ENCODE measurements around the gene SLC15A1. TPM values are rescaled to one million over a fixed set of nuclear protein-coding genes. Genes with fewer than 3 reads are reported as not detected.
A peak's percentile ranks its signal among the peaks of the same experiment; 100 is the strongest.
"Not testable (repeated sequence)": the region's sequence is repeated elsewhere in the genome, so short reads cannot be mapped to it uniquely, and the experiment has no call there.

SLC15A1 gene
- total RNA-seq, 2 donors from 2014 or later = not detected

GRCh38 chr13:98664510-98664909, 88.0 kb downstream of the SLC15A1 start:
- no peaks in the 10 kb centered on the region for H3K9me3 Mint-ChIP-seq
- H3K36me3 Mint-ChIP-seq = no peaks in the 10 kb centered on the region
- ATAC-seq = no peak
- peak overlapping the region; percentile 6 to 73 for H3K27ac Mint-ChIP-seq
- DNase-seq (ENCODE audit: low spot score in 2 of 2) = no peak

GRCh38 chr13:98664047-98664446, 88.4 kb downstream of the SLC15A1 start:
- Mint-ChIP-seq H3K9me3 (no peaks in the 10 kb centered on the region), H3K36me3 (no peaks in the 10 kb centered on the region), H3K27ac (peak overlapping the region in 1 of 2 donors; percentile 73)
- ATAC-seq (peak; percentile 99 to 100), DNase-seq (ENCODE audit: low spot score in 2 of 2) (peak; percentile 67 to 73)

- no peaks in the 10 kb centered on the region for H3K36me3 Mint-ChIP-seq
- H3K27ac Mint-ChIP-seq = no peak overlapping the region
- no peaks in the 10 kb centered on the region for H3K9me3 Mint-ChIP-seq
- DNase-seq (ENCODE audit: low spot score in 2 of 2) = no peak
- ATAC-seq = no peak
These were observed 94.3 kb downstream of the SLC15A1 start for GRCh38 chr13:98658131-98658530.

- Mint-ChIP-seq H3K9me3 (no peaks in the 10 kb centered on the region), H3K27ac (no peak overlapping the region), H3K36me3 (no peaks in the 10 kb centered on the region)
- no peak for ATAC-seq
- no peak for DNase-seq (ENCODE audit: low spot score in 2 of 2)
These were observed 94.9 kb downstream of the SLC15A1 start for GRCh38 chr13:98657506-98658085.

- Mint-ChIP-seq H3K27ac (no peak overlapping the region), H3K9me3 (no peaks in the 10 kb centered on the region), H3K36me3 (no peaks in the 10 kb centered on the region)
- DNase-seq (ENCODE audit: low spot score in 2 of 2) (no peak), ATAC-seq (no peak)
These were observed 96.2 kb downstream of the SLC15A1 start for GRCh38 chr13:98656223-98656622.

- Mint-ChIP-seq H3K36me3 (no peaks in the 10 kb centered on the region), H3K9me3 (no peaks in the 10 kb centered on the region), H3K27ac (peak overlapping the region; percentile 37 to 83)
- DNase-seq (ENCODE audit: low spot score in 2 of 2) (peak; percentile 71 to 73), ATAC-seq (peak; percentile 95 to 97)
These were observed 98.9 kb downstream of the SLC15A1 start for GRCh38 chr13:98653463-98653985.

- H3K36me3 Mint-ChIP-seq = no peaks in the 10 kb centered on the region
- H3K27ac Mint-ChIP-seq = peak overlapping the region; percentile 37 to 83
- no peaks in the 10 kb centered on the region for H3K9me3 Mint-ChIP-seq
- peak; percentile 27 to 34 for ATAC-seq
- no peak for DNase-seq (ENCODE audit: low spot score in 2 of 2)
These were observed 99.6 kb downstream of the SLC15A1 start for GRCh38 chr13:98652721-98653462.

- DNase-seq (ENCODE audit: low spot score in 2 of 2) = no peak
- H3K9me3 Mint-ChIP-seq = no peaks in the 10 kb centered on the region
- H3K27ac Mint-ChIP-seq = no peak overlapping the region
- H3K36me3 Mint-ChIP-seq = no peaks in the 10 kb centered on the region
- no peak for ATAC-seq
These were observed 100.2 kb downstream of the SLC15A1 start for GRCh38 chr13:98652276-98652675.

GRCh38 chr13:98651744-98652143, 100.7 kb downstream of the SLC15A1 start:
- DNase-seq (ENCODE audit: low spot score in 2 of 2) = no peak
- no peaks in the 10 kb centered on the region for H3K9me3 Mint-ChIP-seq
- no peak overlapping the region for H3K27ac Mint-ChIP-seq
- ATAC-seq = no peak
- H3K36me3 Mint-ChIP-seq = no peaks in the 10 kb centered on the region

GRCh38 chr13:98650396-98651107, 101.9 kb downstream of the SLC15A1 start:
- Mint-ChIP-seq H3K9me3 (no peaks in the 10 kb centered on the region), H3K27ac (no peak overlapping the region), H3K36me3 (no peaks in the 10 kb centered on the region)
- no peak for DNase-seq (ENCODE audit: low spot score in 2 of 2)
- no peak for ATAC-seq

GRCh38 chr13:98649861-98650260, 102.6 kb downstream of the SLC15A1 start:
- Mint-ChIP-seq H3K9me3 (no peaks in the 10 kb centered on the region), H3K36me3 (no peaks in the 10 kb centered on the region), H3K27ac (no peak overlapping the region)
- no peak for DNase-seq (ENCODE audit: low spot score in 2 of 2)
- no peak for ATAC-seq

- DNase-seq (ENCODE audit: low spot score in 2 of 2) (no peak), ATAC-seq (no peak)
- Mint-ChIP-seq H3K27ac (no peak overlapping the region), H3K36me3 (no peaks in the 10 kb centered on the region), H3K9me3 (no peaks in the 10 kb centered on the region)
These were observed 103.8 kb downstream of the SLC15A1 start for GRCh38 chr13:98648686-98649085.

GRCh38 chr13:98648141-98648540, 104.3 kb downstream of the SLC15A1 start:
- no peaks in the 10 kb centered on the region for H3K9me3 Mint-ChIP-seq
- H3K27ac Mint-ChIP-seq = no peak overlapping the region
- H3K36me3 Mint-ChIP-seq = no peaks in the 10 kb centered on the region
- no peak for ATAC-seq
- DNase-seq (ENCODE audit: low spot score in 2 of 2) = no peak

- H3K9me3 Mint-ChIP-seq = no peaks in the 10 kb centered on the region
- H3K36me3 Mint-ChIP-seq = no peaks in the 10 kb centered on the region
- no peak overlapping the region for H3K27ac Mint-ChIP-seq
- ATAC-seq (no peak), DNase-seq (ENCODE audit: low spot score in 2 of 2) (no peak)
These were observed 105.4 kb downstream of the SLC15A1 start for GRCh38 chr13:98647121-98647520.

- ATAC-seq = no peak
- H3K9me3 Mint-ChIP-seq = no peaks in the 10 kb centered on the region
- no peak for DNase-seq (ENCODE audit: low spot score in 2 of 2)
- H3K27ac Mint-ChIP-seq = no peak overlapping the region
- no peaks in the 10 kb centered on the region for H3K36me3 Mint-ChIP-seq
These were observed 109.0 kb downstream of the SLC15A1 start for GRCh38 chr13:98643479-98643878.

- Mint-ChIP-seq H3K27ac (no peak overlapping the region), H3K36me3 (no peaks in the 10 kb centered on the region), H3K9me3 (no peaks in the 10 kb centered on the region)
- DNase-seq (ENCODE audit: low spot score in 2 of 2) (no peak), ATAC-seq (no peak)
These were observed 111.4 kb downstream of the SLC15A1 start for GRCh38 chr13:98641075-98641474.

GRCh38 chr13:98639785-98640184, 112.7 kb downstream of the SLC15A1 start:
- ATAC-seq; H3K36me3 Mint-ChIP-seq; H3K27ac Mint-ChIP-seq; DNase-seq (ENCODE audit: low spot score in 2 of 2); H3K9me3 Mint-ChIP-seq: not testable (repeated sequence)

Measured in activated naive CD4-positive, alpha-beta T cell treated with anti-CD3 and anti-CD28 coated beads, Interleukin-2, amount 50 U/mL, for 72 hours (primary cell).